Neural progenitor cell (in vitro differentiated cells): ENCODE measurements around the gene CAMKMT. TPM values are rescaled to one million over a fixed set of nuclear protein-coding genes. Genes with fewer than 3 reads are reported as not detected.

Experiments used
- DNase-seq: peaks from one replicate; pipeline ENCODE4 v3.0.0-alpha.2; 2016; ENCODE audit warnings: low spot score
- H2AFZ ChIP-seq: fragments of 200-600 bp; sonication (generic); replicated peaks from 2 replicates; pipeline ENCODE4 v1.6.1; 2016; ENCODE audit warnings: antibody characterized with exemption
- H3F3A ChIP-seq: fragments of 200-600 bp; sonication (generic); 2 replicates; pipeline ENCODE4 v1.6.1; 2016; ENCODE audit warnings: antibody characterized with exemption, low read depth
- H3K27ac ChIP-seq: fragments of 200-600 bp; sonication (generic); 2 replicates; pipeline ENCODE4 v1.5.1; 2016; ENCODE audit warnings: mild to moderate bottlenecking
- H3K27me3 ChIP-seq: fragments of 200-600 bp; sonication (generic); 2 replicates; pipeline ENCODE4 v1.6.1; 2016; ENCODE audit warnings: mild to moderate bottlenecking, moderate library complexity
- H3K36me3 ChIP-seq: fragments of 200-600 bp; sonication (generic); 2 replicates; pipeline ENCODE4 v1.5.1; 2016
- H3K4me1 ChIP-seq: fragments of 200-600 bp; sonication (generic); 2 replicates; pipeline ENCODE4 v1.6.1; 2016; ENCODE audit warnings: mixed run types
- H3K4me2 ChIP-seq: fragments of 200-600 bp; sonication (generic); 2 replicates; pipeline ENCODE4 v1.6.1; 2016
- H3K4me3 ChIP-seq: fragments of 200-600 bp; sonication (generic); 2 replicates; pipeline ENCODE4 v1.5.1; 2016
- H3K79me2 ChIP-seq: fragments of 200-600 bp; sonication (generic); 2 replicates; pipeline ENCODE4 v1.6.1; 2016; ENCODE audit warnings: low read depth
- H3K9ac ChIP-seq: fragments of 200-600 bp; sonication (generic); 2 replicates; pipeline ENCODE4 v1.6.1; 2016
- H3K9me3 ChIP-seq: fragments of 200-600 bp; sonication (generic); 2 replicates; pipeline ENCODE4 v1.5.1; 2016; ENCODE audit warnings: low read depth
- H4K20me1 ChIP-seq: fragments of 200-600 bp; sonication (generic); 2 replicates; pipeline ENCODE4 v1.6.1; 2016; ENCODE audit warnings: low read depth
- H3K27ac Mint-ChIP-seq: 3 replicates; pipeline ENCODE4 v1.8.0; 2021; ENCODE audit warnings: mixed read lengths
- H3K27me3 Mint-ChIP-seq: 2 replicates; pipeline ENCODE4 v1.8.0; 2022; ENCODE audit warnings: low read depth, mild to moderate bottlenecking, inconsistent platforms, moderate library complexity, mixed read lengths; ENCODE audit not compliant: insufficient read depth
- H3K36me3 Mint-ChIP-seq: 3 replicates; pipeline ENCODE4 v1.8.0; 2021; ENCODE audit warnings: mixed read lengths
- H3K4me1 Mint-ChIP-seq: 3 replicates; pipeline ENCODE4 v1.8.0; 2021; ENCODE audit warnings: mixed read lengths
- H3K4me3 Mint-ChIP-seq: 3 replicates; pipeline ENCODE4 v1.8.0; 2021; ENCODE audit warnings: mild to moderate bottlenecking, moderate library complexity, mixed read lengths
- H3K9me3 Mint-ChIP-seq: 3 replicates; pipeline ENCODE4 v1.8.0; 2020; ENCODE audit warnings: mixed read lengths
- EZH2 ChIP-seq: fragments of 200-600 bp; sonication (generic); IDR thresholded peaks from 2 replicates; pipeline ENCODE4 v1.6.1; 2017; ENCODE audit warnings: antibody characterized with exemption, mild to moderate bottlenecking, moderate library complexity
- EZH2phosphoT487 ChIP-seq: fragments of 200-600 bp; sonication (generic); IDR thresholded peaks from 2 replicates; pipeline ENCODE4 v1.6.1; 2017; ENCODE audit warnings: antibody characterized with exemption
- total RNA-seq: library from RNA; depleted of rRNA; stranded (reverse); fragments of >200 nt; gene quantifications from 2 replicates; pipeline ENCODE4 v1.2.3, GENCODE V29; 2015; ENCODE audit warnings: low replicate concordance
- TF ChIP-seq, protein P1 (sequence below): fragments of 200-600 bp; sonication (generic); IDR thresholded peaks from 2 replicates; pipeline ENCODE4 v1.5.1; 2017; ENCODE audit warnings: antibody characterized with exemption, mild to moderate bottlenecking

CAMKMT gene
- total RNA-seq, 1 donor from 2014 or later: 28.5 TPM

DNA sequence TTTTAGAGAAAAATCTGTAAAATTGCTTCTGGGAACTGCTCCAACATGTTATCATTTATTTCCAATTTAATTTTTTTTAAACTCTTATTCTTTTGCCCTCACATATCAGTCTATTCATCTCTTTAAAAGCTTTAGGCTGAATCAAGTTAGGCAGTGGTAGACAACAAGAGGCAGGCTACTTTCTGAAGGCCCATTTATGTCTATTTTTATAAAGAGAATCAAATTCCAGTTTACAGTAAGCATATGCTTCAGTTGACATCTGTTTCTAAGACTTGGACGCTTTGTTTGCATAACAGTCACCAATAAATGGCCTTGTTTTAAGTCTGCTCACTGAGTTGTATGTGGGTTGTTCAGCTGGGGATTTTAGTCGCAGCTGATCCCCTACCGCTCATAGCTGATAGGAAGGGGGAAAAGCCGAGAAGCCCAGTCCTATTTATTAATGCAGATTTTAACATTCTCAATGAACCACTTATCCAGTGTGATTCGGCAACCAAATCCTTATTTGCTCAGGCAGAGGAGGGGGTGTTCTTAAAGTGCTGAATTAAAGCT lies 319.3 kb downstream of the CAMKMT start:
- Histone ChIP-seq H3K36me3 (no peaks in the 10 kb centered on the region), H3K4me2 (peak overlapping the region; percentile 58), H2AFZ (no peak overlapping the region), H3K4me1 (peaks cover 49% of the 10 kb centered on the region), H4K20me1 (no peaks in the 10 kb centered on the region), H3K27ac (peak overlapping the region; percentile 35), H3K9ac (no peak overlapping the region), H3F3A (peaks cover 20% of the 10 kb centered on the region), H3K4me3 (peak overlapping the region; percentile 8), H3K27me3 (no peaks in the 10 kb centered on the region), H3K79me2 (peaks cover 4% of the 10 kb centered on the region), H3K9me3 (no peaks in the 10 kb centered on the region)
- Mint-ChIP-seq H3K27ac (no peak overlapping the region), H3K4me1 (peaks cover 23% of the 10 kb centered on the region), H3K36me3 (no peaks in the 10 kb centered on the region), H3K27me3 (peaks cover 3% of the 10 kb centered on the region), H3K9me3 (no peaks in the 10 kb centered on the region), H3K4me3 (no peak overlapping the region)
- DNase-seq: peak; percentile 39
- TF ChIP-seq EZH2: no peak
- no peak for TF ChIP-seq EZH2phosphoT487
- TF ChIP-seq, protein P1, sequence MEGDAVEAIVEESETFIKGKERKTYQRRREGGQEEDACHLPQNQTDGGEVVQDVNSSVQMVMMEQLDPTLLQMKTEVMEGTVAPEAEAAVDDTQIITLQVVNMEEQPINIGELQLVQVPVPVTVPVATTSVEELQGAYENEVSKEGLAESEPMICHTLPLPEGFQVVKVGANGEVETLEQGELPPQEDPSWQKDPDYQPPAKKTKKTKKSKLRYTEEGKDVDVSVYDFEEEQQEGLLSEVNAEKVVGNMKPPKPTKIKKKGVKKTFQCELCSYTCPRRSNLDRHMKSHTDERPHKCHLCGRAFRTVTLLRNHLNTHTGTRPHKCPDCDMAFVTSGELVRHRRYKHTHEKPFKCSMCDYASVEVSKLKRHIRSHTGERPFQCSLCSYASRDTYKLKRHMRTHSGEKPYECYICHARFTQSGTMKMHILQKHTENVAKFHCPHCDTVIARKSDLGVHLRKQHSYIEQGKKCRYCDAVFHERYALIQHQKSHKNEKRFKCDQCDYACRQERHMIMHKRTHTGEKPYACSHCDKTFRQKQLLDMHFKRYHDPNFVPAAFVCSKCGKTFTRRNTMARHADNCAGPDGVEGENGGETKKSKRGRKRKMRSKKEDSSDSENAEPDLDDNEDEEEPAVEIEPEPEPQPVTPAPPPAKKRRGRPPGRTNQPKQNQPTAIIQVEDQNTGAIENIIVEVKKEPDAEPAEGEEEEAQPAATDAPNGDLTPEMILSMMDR: no peak

DNA sequence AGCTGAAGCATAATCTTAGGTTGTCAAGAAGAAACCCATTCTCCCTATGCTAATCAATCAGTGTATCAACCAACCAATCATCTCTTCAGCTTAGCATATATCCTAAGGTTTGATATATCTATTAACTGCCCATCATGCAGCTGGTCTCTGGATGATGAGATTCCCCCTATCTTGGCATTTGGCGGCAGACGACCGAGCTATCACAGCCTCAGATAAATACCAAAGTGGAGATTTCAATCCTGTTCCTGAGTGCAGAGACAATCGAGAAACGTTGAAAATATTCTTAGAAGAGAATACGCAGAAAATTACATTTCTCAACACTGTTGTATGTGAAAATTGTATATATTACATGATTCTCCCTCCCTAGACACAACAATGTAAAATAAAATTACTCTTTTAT lies 320.7 kb downstream of the CAMKMT start:
- H4K20me1 ChIP-seq: no peaks in the 10 kb centered on the region
- H3K27ac ChIP-seq: peak overlapping the region; percentile 57
- H3K4me1 Mint-ChIP-seq: peaks cover 23% of the 10 kb centered on the region
- H3K9me3 Mint-ChIP-seq: no peaks in the 10 kb centered on the region
- peak overlapping the region; percentile 58 for H3K4me2 ChIP-seq
- no peaks in the 10 kb centered on the region for H3K36me3 Mint-ChIP-seq
- H3K27me3 ChIP-seq: no peaks in the 10 kb centered on the region
- peaks cover 19% of the 10 kb centered on the region for H3F3A ChIP-seq
- H3K9me3 ChIP-seq: no peaks in the 10 kb centered on the region
- H2AFZ ChIP-seq: no peak overlapping the region
- no peaks in the 10 kb centered on the region for H3K36me3 ChIP-seq
- H3K9ac ChIP-seq: no peak overlapping the region
- no peak overlapping the region for H3K4me3 ChIP-seq
- H3K4me3 Mint-ChIP-seq: no peak overlapping the region
- peaks cover 4% of the 10 kb centered on the region for H3K79me2 ChIP-seq
- TF ChIP-seq, protein P1: no peak
- TF ChIP-seq EZH2 (no peak), EZH2phosphoT487 (no peak)
- H3K4me1 ChIP-seq: peaks cover 41% of the 10 kb centered on the region
- no peak for DNase-seq
- peaks cover 3% of the 10 kb centered on the region for H3K27me3 Mint-ChIP-seq
- H3K27ac Mint-ChIP-seq: no peak overlapping the region

DNA sequence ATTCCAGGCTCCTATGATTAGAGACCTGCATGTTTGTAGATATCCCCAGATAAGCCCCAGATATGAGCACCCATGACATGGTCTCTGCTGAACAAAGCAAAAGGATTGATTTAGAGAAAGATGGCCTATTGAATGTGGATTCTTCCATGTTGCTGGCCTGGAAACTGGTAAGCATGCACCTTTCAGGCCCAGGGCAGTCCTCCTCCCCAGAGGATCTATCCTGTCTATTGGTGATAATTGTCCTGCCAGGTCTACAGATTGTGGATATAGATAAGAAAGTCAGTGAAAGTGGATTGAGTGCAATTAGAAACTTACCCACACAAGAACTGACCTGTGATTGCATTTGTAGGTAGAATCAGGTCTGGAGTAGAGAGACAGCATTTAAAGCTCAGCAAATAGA lies 322.8 kb downstream of the CAMKMT start:
- Histone ChIP-seq H3K27ac (peak overlapping the region; percentile 53), H3K9me3 (no peaks in the 10 kb centered on the region), H3K36me3 (no peaks in the 10 kb centered on the region), H4K20me1 (no peaks in the 10 kb centered on the region), H3K9ac (no peak overlapping the region), H3K4me1 (peaks cover 44% of the 10 kb centered on the region), H3K79me2 (peaks cover 4% of the 10 kb centered on the region), H3F3A (peaks cover 18% of the 10 kb centered on the region), H3K27me3 (no peaks in the 10 kb centered on the region), H3K4me3 (no peak overlapping the region), H3K4me2 (no peak overlapping the region), H2AFZ (no peak overlapping the region)
- H3K9me3 Mint-ChIP-seq: no peaks in the 10 kb centered on the region
- H3K27me3 Mint-ChIP-seq: peaks cover 3% of the 10 kb centered on the region
- H3K4me3 Mint-ChIP-seq: no peak overlapping the region
- H3K27ac Mint-ChIP-seq: no peak overlapping the region
- no peak for DNase-seq
- H3K4me1 Mint-ChIP-seq: peaks cover 23% of the 10 kb centered on the region
- TF ChIP-seq, protein P1: no peak
- TF ChIP-seq EZH2: no peak
- H3K36me3 Mint-ChIP-seq: no peaks in the 10 kb centered on the region
